ENCODE measurements around the gene SLC25A23.
"Not testable (repeated sequence)": the region's sequence is repeated elsewhere in the genome, so short reads cannot be mapped to it uniquely, and the experiment has no call there.

The SLC25A23 gene

DNA sequence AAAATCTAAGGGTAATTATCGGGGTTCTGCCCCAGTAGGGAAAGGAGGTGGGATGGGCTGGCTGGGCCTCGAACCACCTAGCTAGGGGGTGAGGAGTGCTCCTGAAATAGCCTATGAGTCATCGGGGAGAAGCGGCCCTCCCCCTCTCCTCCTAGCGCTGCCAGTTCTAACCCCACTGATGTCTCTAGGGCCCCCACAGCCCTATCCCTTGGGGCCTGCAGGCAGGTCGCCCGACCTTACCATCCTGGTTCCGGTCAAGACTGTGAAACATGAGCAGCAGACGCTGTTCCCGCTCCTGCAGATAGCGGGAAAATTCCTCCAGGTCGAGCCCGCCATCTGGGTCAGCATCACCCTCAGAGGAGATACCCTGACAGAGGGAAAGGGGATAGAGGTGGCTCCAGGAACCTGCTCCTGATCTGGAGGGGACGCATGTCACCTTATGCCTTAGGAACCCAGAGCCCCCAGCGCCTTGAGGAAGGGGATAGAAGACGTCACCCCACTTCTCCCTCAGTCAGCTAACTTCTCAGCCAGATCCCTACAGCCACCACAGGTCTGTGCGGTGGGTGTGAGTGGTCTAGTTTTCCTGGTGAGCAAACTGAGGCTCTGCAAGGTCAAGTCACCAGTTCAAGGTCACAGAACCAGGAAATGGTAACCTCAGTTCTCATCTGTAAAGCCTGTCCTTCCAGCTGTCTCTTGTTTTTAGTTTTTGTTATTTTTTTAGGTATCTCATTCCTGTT is 1.5 kb downstream of the SLC25A23 start:
- no peak for DNase-seq (ENCODE audit: low read depth)

GRCh38 chr19:6455924-6456323 is 3.7 kb downstream of the SLC25A23 start:
- DNase-seq (ENCODE audit: low read depth), result no peak

DNA sequence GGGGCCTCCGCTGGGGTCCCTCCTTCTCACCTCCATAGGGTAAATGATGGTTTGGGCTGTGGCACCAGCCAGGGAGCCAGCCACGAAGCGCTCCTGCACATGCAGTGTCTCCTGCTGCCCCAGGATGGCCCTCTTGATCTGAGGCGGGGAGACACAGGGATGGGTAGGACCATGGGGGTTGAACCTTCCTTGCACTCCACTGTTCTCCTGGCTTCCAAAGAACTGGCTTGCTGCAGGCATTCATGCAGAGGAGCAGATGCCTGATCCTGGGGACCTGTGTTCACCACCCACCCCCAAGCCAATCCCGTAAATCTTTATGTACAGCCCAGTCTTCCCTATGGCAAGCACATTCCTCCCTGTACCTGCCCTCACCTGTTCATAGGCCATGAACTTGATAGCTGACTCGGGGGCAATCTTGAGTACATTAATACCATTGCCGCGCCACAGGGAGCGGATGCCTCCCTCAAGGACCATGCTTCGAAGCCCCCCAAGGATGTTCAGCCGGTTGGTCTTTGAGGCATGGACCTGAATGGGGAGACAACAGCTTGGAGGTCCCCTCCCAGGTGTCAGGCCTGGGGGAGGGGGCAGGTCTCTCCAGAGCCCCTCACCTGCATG is 5.5 kb downstream of the SLC25A23 start:
- DNase-seq (ENCODE audit: low read depth), result no peak

DNA sequence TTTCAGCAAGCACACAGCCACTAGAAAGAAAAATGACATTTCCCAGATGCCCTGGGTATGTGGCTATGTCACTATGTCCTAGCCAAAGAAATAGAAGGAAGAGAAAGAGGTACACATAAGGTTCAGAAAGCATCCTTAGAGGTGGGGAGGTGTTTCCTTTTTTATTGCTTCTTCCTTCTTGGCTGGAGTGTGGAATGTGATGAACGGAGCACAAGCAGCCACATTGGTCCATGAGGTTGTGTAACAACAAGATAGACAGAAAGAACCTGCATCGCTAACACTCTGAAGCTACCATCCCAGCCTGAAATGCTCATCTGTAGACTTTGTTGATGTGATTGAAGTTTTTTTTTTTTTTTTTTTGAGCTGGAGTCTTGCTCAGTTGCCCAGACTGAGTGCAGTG is 6.7 kb downstream of the SLC25A23 start:
- DNase-seq (ENCODE audit: low read depth), result no peak

DNA sequence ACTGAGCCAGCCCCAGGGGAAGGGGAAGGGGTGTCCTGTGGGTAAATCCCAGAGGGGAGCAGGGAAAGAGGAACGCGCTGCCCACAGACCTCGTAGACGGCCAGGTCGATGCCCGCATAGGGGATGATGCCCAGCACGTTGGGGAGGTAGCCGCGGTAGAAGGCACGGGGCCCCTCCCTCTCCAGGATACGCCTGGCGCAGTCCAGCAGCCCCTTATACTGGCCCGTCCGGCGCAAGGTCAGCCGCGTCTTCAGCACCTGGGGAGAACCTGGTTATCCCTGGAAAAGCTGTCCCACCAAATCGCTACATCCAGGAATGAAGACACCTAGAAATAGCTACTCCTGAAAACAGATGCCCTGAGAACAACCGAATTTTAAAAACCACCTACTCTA is 7.4 kb downstream of the SLC25A23 start:
- DNase-seq (ENCODE audit: low read depth), result no peak

- DNase-seq (ENCODE audit: low read depth), result no peak
Measured at GRCh38 chr19:6451583-6452222, 7.9 kb downstream of the SLC25A23 start.

DNA sequence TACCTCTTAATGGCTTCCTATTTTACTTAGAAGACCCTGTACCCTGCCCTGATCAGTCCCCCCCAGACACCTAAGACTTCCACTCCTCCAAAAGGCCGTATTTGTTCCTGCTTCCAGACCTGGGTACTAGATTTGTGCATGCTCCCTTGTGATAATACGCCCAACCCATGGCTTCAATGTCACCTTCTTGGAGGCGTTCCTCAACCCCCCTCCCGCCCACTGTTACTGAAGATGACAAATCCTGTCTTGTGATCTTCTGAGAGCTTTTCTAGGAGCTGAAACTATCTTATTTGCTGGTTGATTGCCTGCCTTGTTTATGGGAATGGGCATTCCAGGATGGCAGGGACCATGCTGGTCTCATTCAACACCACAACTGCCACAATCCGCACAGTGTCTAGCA is 9.4 kb downstream of the SLC25A23 start:
- DNase-seq (ENCODE audit: low read depth), result no peak

- DNase-seq (ENCODE audit: low read depth), result no peak
Measured at GRCh38 chr19:6448045-6448444, 11.5 kb downstream of the SLC25A23 start.

DNA sequence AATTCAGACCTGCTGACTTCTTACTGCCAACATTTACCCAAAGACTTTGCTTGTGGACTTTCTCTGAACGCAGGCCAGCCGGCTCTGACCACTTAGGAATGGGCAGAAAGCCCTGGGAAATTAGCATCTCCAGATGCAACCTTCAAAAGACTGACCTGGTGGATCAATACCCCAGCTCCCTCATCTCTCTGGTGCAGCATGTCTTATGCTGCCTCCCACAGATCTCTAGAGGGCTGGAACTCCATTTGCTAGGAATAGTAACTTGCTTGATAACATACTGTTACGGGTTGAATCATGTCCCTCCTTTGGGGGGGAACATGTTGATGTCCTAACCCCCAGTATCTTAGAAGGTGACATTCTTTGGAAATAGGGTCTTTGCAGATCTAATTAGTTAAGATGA is 13.1 kb downstream of the SLC25A23 start:
- no peak for DNase-seq (ENCODE audit: low read depth)

GRCh38 chr19:6443986-6444385 is 15.6 kb downstream of the SLC25A23 start:
- no peak for DNase-seq (ENCODE audit: low read depth)

- DNase-seq (ENCODE audit: low read depth), result no peak
Measured at GRCh38 chr19:6442087-6442688, 17.4 kb downstream of the SLC25A23 start.

GRCh38 chr19:6440905-6441304 is 18.7 kb downstream of the SLC25A23 start:
- DNase-seq (ENCODE audit: low read depth), result no peak

GRCh38 chr19:6439743-6440142 is 19.8 kb downstream of the SLC25A23 start:
- DNase-seq (ENCODE audit: low read depth), result no peak

DNA sequence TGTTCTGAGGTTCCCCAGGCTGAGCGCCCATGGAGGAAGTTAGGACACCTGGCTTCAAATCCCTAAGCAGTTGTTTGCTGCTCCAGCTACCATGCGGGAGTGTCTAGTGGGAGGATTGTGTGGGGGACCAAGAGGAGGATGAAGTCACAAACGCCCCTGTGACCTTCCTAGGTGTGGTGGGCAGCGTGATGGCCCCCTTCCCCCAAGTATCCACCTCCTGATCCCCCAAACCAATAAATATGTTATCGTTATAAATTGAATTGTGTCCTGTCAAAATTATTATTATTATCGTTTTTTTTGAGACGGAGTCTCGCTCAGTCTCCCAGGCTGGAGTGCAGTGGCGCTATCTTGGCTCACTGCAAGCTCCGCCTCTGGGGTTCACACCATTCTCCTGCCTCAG is 25.9 kb downstream of the SLC25A23 start, which contains the start of gene SLC25A41:
Gene SLC25A41 (minus strand): TSS at position 101 of the 400 bp plus-strand sequence. CDS start 70 bp downstream, at position 31.
- no peak for DNase-seq (ENCODE audit: low read depth)

- no peak for DNase-seq (ENCODE audit: low read depth)
Measured at GRCh38 chr19:6433165-6433564, 26.4 kb downstream of the SLC25A23 start.

DNA sequence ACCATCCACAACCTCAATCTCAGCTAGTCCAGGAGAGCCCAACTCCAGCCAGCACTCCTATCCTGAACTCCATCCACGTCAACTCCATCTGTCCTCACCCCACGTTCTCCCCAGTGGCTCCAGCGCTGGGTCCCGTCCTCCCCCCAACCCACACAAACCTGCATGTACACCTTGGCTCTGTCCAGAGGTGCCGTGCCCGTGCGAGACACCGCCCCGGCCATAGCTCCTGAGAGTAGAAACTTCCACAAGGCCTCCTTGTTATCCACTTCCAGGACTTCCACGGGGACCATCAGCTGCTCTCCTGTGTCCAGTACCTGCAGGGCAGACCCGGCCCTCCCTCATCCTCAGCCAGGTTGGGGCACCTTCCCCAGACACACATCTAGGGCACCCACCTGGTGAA is 27.7 kb downstream of the SLC25A23 start:
- no peak for DNase-seq (ENCODE audit: low read depth)

DNA sequence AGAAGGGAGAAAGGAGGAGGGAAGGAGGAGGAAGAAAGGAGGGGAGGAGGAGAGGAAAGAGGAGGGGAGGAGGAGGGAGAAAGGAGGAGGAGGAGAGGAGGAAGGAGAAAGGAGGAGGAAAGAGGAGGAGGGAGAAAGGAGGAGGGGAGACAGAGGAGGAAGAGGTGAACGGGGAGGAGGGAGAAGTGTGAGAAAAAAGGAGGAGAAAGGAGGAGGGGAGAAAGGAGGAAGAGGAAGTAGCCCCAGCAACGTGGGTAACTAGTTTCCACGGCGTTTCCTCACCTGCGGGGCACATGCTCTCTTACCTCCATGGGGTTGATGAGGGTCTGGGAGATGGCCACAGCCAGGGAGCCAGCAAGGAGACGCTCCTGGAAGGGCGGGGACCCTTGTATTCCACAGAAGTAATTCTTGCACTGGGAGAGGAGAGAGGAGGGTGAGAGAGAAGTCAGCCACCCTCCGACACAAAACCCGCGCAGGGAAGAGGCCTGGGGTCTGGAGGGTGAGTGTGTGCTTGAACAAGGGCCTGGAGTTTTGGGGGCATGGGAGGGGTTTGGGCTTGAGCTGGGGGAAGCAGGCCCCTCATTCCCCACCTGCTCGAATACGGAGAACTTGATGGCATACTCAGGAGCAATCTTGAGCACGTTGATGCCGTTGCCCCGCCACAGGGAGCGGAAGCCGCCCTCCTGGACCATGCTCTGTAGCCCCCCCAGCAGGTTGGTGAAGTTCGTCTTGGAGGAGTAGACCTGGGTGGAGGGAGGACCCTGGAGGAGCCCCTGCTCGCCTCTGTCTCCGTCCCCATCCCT is 30.0 kb downstream of the SLC25A23 start:
- DNase-seq (ENCODE audit: low read depth), result no peak

DNA sequence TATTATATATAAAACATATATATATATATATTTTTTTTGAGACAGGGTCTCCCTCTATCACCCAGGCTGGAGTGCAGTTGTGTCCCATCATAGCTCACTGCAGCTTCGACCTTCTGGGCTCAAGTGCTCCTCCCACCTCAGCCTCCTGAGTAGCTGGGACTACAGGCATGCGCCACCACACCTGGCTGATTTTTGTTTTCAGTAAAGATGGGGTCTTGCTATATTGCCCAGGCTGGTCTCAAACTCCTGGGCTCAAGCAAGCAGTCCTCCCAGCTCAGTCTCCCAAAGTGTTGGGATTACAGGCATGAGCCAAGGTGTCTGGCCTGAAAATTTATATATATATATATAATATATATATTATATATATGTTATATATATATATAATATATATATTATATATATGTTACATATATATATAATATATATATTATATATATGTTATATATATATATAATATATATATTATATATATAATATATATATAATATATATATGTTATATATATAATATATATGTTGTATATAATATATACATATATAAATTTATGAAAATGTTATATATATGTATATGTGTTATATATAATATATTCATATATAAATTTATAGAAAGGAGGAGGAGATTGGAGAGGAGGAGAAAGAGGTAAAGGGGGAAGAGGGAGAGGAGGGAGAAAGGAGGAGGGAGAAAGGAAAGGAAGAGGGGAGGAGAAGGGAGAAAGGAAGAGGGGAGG is 30.7 kb downstream of the SLC25A23 start:
- DNase-seq (ENCODE audit: low read depth), result not testable (repeated sequence)

DNA sequence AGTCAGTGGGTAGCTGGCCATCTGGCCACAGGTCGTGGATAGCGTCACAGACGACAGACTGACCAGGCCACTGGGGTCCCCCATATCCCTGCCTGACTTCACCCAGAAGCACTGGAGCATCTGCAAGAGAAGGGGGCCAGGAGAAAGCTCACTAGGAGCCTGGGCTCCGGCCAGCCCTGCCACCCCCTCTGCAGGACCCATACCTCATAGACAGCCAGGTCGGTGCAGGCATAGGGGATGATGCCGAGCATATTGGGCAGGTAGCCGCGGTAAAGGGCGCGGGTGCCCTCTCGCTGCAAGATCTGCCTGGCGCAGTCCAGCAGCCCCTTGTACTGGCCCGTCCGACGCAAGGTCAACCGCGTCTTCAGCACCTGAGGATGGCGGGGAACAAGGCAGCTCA is 32.5 kb downstream of the SLC25A23 start:
- DNase-seq (ENCODE audit: low read depth), result no peak

DNA sequence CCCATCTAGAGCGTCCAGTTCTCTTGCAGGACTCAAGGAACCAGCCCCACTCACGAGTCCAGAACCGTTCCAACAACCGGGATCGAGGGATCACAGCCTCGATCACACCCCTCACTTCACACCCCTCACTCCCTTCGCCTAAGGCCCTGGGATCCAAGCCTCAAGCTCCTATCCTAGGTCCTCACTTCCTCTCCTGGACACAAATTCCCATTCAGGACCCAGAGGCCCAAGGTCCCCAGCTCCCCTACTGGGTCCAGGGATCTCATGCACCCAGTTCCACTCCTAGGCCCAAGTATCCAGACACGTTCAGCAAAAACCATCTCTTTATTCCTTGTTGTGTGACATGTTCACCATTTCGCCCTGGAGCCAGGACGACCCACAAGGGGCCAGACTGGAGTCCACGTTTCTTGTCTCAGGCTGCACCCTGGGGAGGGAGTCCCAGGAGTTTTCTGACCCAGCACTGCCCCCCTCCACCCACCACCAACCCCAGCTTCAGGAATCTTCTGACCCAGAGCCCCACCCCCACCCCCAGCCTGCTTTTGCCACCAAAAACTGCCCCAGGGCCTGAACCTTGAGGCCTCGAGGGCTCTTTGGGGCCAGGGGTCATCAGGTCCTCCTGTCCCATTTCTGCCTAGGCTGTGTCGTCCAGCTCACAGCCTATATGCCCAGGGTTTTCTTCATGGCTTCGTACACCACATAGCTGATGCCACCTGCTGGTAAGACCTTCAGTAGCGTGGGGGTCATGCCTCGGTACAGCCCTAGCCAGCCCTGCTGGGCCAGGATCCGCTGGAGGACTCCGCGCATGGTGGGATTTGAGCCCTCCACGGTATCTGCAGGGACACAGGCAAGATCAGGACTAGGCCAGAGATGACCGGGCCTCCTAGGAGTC is 33.6 kb downstream of the SLC25A23 start:
- no peak for DNase-seq (ENCODE audit: low read depth)
